GM18508 (cell line): Measurements from ENCODE around the gene CCL21.

Source experiments
- ATAC-seq: cut with Tn5 transposase; IDR thresholded peaks from one replicate; pipeline ENCODE4 v1.9.1; 2021; ENCODE audit warnings: moderate number of reproducible peaks; ENCODE audit not compliant: insufficient read depth, unreplicated experiment

The CCL21 gene

DNA sequence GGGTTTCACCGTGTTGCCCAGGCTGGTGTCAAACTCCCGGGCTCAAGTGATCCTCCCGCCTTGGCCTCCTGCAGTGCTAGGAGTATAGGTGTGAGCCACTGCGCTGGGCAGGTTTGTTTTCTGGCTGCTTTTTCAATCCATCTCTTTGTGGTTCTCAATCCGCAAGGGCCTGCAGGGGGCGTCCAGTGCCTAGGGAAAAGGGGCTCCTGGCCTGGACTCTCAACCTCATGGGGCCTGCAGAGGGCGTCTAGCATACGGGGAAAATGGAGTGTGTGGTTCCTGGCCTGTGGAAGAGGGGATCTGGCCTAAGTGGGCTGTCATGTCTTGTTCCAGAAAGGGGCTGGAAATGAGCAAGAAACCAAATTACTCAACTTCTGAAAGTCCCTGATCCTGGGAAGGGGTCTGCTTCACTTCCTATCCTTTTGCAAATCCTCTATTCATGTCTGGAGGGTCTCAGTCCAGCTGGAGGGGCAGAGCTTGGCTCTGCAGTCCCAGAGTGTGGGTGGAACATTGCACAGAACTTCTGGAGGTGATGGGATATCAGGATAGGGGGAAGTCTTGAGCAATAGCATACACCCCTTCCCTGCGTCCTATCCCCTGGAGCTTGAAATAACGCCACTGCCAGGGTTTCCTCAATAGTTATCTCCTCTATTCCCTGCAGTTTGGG, 34.8 kb downstream of the CCL21 start:
- ATAC-seq = no peak

DNA sequence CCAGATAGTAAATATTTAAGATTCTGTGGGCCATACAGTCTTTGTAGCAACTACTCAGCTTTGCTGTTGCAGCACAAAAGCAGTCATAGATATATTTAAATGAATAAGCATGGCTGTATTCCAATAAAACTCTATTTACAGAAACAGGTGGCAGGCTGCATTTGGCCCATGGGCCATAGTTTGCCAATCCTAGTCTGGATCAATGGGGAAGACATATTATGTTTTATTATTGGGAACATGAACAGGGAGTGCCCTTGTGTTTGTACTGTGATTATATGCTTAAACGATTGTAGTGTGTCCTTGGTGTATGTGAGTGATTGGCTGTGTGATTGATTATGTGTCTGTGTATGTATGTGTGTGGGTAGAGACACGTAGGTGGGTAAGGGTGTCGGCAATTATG, 35.5 kb downstream of the CCL21 start:
- ATAC-seq = no peak

DNA sequence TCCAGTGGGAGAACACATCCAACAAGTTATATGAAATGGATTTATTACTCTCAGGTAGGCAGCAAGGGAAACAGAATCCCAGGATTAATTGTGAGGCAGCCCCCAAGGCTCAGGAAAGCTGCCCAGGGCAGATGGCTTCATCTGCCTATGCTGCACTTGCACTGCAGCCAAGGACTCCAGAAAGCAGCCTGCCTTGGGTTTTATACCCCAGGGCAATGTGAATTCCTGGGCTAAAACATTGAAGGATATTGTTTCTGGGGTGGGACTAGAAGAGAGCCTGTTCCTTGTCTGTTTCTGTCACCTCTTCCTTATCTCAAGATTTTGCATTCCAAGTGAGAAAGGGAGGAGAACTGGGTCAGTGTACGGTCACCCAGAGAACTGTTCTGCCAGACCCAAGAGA, 38.6 kb downstream of the CCL21 start:
- ATAC-seq = no peak

DNA sequence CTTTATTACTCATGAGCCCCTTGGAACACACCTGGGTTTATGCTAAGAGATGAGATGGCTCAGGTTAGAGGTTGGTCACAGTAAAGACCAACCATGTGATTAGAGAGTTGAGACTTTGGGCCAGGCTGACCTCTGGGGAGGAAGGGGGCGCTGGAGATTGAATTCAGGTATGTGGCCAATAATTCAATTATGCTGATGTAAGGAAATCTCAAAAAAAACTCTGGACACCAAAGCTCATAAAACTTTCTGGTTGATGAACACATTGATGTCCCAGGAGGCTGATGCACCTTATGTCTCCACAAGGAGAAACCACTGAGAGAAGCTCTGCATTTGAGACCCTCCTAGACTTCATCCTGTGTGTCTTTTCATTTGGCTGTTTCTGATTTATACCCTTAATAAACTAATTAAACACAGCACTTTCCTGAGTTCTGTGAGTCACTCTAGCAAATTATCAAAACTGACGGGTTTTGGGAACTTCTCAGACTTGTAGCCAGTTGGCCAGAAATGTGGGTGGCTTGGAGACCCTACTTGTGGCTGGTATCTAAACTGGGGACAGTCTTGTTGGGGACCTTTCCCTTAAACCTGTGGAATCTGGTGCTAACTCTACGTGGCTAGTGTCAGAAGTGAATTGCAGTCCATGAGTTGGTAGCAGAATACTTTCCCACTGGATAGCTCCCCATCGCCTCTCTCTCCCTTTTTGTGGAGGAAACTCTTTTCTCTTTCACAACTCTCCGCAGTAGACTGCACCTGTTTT, 40.0 kb downstream of the CCL21 start:
- no peak for ATAC-seq

DNA sequence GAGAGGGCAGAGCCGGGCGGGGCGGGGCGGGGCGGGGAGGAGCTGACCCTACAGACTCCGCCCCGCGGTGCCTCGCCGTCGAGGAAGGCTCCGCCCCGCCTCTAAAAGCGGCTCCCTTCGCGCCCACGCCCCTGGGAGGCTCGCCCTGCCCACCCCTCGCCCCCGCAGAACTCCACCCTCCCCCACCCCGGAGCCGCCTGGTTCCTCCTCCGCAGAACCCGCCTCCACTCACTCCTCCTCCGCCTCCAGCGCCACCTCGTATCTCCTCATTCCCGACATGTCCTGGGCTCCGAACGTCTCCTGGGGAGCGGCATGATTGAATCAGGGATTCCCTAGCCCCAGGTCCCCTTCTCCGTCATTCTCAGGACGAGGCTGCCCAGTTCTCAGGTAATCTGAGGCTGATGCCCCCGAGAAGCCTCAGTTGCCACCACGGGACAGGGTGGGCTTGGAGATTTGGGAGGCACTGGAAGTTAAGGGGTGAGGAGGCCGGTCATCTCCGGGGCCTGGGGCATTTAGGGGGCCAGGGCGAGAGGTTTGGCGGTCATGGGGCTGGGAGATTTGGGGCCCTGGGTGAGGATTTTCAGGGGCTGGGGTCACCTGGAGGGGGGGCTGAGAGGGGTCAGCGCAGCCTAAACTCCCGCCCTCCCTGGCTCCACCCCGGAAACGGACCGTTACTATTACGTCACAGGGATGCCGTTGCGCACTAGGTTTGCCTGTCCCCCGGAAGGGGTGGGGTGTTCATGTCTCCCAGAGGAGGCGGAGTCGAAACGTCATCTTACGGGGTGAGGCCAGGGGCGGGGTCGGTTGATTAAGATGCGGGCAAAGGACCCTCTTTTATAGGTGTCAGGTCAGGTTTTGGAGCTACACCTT, 44.3 kb downstream of the CCL21 start:
- ATAC-seq = no peak

DNA sequence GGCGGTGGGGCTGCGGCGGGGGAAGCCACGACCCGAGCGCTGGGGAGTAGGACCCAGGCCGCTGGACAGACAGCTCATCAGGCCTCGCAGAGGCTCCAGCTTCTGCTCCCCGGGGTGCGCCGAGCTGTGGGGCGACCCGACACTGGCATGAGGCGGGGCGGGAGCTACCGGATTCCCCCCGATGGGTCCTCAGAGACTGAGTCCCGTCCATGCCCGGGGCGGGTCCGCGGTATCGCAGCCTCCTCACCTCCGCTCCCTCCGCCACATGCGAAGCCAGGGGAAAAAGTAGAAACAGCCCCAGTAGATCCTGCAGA, 44.9 kb downstream of the CCL21 start:
- no peak for ATAC-seq

DNA sequence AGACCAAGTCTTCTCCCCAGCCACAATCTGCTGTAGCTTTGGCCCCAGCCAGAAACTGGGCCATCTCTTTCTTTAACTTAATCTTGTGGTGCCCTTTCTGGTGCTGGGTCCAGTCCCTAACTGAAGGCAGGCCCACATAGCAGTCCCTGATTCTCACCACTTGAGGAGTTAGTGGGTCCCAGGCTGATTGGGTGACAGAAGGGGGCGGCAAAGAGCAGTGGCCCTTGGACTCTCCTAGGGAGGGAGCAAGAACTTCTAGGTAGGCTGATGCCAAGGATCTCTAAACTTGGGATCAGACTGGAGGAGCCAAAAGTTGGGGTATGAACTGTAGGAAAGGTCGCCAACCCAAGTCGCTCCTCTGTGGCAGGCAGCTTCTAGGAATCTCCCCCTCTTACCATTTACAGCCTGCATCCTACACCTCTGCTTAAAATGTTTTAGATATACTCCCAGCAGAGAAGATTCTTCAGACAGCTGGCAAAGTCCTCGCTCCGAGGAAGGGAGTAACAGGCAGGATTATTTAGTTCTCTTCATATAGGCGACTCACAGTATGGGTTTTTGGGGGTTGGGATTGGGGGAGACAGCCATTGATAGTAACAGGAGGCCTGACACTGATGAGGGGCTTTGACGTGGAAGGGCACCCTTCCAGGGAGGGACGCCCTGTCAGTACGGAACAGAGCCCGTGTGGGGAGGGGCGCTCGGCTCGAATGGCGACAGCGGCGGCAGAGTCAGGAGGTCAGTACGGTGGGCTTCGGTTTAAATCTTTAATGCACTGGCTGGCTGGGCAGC, 45.5 kb downstream of the CCL21 start:
- no peak for ATAC-seq

DNA sequence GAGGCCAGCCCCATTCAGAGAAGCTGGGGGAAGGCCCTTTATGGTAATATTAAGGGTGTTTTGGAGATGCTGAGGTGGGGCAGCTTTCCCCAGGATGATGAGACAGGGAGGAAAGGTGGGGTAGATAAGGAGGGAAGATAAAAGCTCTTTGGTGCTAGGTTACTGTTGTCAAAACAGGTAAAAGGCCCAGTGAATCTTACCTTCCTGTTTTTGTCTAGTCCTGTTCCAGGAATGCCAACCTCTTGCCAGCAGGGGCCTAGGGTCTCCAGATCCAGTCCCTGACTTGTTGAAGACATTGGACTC, 46.7 kb downstream of the CCL21 start:
- ATAC-seq = no peak

DNA sequence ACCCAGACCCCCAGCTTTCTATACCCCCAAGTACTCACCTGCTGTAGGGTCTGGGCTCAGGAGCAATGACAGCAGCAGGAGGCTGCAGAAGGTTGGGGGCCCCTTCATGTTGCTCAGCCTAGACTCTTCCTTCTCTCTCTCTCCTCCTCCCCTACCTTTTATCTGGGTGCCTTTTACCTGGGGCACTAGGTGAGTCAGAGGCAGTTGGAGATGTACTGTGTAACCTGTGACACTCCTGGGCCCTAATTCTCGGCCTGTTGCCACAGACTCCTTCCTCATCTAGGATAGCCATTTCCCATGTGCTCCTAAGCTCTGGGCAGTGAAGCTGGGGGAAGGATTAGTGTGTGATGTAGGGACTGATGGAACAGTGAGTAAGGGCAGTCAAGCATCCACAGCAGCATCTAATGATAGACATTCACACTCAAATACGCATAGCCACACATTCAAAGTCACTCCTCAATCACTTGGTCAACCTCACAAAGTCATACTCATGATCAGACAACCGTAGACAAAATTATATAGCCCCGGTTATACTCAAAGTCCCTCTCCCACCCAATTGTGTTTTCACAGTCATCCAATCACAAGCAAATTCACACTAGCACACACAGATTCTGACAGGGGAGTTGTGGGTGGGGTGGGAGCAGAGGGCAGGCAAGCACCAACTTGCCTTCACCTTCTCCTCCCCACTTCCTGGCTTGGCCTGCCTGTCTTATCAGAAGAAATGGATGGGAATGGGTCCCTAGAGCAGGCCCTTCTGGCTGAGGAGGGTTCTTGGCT, 47.2 kb downstream of the CCL21 start, which contains the start of gene CCL27:
Gene CCL27 (minus strand): TSS at position 132 of the 777 bp plus-strand sequence. CDS start 24 bp downstream, at position 108.
- no peak for ATAC-seq

DNA sequence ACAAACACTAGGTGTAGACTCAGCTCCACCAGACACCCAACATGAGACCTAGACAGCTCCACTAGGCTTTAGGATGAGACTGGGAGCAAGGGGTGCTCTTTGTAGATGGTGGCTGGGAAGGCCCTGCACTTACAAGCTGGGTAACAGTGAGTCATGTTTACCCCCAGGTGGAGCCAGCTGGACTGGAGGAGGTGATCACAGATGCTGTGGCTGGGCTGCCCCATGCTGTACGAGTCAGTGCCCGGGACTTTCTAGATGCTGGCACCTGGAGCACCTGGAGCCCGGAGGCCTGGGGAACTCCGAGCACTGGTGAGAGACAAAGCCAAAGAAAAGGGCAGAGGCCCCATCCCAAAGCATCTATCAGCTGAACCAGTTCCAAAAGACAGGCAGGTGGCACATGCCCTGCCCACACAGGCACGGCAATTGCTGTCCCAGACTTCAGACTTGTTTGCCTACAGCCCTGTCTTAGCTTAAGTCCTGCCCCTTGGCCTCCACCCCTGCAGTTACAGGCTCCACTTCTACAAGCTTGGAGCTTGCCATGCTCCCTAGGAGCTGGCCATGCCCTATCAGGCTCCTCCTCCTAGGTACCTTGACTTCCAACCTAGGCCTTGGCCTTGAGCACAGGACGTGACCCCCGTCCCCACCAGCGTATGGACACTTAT, 50.2 kb downstream of the CCL21 start:
- ATAC-seq = no peak
